ENCODE data around the gene SEM1.
"Not testable (repeated sequence)": the region's sequence is repeated elsewhere in the genome, so short reads cannot be mapped to it uniquely, and the experiment has no call there.

Gene SEM1

DNA sequence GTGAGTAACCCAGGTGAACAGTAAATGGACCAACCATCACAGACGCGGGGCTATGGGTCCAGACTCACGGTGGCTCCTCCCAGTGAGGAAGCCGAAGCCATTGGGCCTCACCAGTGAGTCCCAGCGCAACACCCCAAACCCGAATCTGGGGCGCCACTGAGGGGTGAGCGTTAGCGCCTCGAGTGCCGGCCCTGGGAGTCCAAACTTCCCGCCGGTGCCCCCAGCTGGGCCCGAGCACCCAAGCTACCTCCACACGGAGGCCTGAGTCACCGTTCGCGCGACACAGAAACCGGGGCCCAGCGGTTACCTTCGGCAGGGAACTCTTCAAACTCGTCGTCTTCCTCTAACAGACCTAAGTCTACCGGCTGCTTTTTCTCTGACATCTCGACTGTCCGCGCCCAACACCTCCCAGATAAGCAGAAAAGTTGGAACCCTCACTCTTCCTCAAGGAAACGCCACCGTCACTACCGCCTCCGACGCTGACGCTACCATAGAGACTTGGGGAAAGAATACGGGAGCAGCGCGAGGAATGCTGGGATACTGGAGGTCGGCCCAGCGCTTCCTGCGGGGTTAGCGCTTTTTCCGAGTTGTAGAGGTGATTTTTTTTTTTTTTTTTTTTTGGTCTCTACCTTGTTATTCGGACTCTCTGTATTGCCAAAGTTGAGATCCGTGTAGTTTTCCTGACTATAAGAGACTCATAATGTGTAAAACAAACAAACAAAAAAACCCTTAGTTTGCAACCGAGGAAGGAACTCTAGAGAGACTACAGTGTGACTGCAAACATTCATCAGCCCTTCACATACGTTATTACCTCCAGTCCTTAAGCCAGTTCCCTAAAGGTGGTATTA is at the start of gene SEM1:
TSS of gene SEM1 (minus strand) at position 466 of the 848 bp plus-strand sequence. CDS start at position 383, 83 bp downstream.
- DNase-seq (ENCODE audit: low spot score) = peak; percentile 54

DNA sequence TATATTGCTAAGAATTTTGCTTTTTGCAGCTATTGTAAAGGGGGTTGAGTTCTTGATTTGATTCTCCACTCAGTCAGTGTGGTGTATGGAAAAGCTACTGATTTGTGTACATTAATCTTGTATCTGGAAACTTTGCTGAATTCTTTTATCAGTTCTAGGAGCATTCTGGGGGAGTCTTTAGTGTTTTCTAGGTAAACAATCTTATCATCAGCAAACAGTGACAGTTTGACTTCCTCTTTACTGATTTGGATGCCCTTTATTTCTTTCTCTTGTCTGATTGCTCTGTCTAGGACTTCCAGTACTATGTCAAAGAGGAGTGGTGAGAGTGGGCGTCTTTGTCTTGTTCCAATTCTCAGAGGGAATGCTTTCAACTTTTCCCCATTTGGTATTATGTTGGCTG is 48.2 kb upstream of the SEM1 start:
- DNase-seq (ENCODE audit: low spot score) = not testable (repeated sequence)

DNA sequence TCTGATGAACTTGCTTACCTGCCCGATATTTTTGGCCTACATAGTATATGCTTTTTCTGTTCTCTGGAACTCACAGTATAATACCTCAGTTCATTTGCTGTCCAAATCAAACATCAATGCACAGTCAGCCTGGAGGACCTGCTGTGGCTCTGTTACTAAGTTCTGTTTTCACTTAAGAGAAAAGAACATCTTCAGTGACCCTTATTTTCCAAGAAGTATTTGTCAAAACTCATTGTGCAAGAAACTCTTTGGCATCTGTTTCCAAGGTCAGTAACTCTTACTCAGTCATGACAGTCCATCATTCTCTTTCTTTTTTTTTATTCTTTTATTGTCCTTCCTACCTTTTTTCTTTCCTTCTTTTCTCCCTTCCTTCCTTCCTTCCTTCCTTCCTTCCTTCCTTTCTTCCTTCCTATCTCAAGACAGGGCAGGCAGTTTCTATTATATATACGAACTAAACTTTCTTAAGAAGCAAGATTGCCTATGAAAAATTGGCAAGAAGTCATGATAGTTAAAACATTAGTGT is 37.8 kb upstream of the SEM1 start:
- DNase-seq (ENCODE audit: low spot score) = no peak

DNA sequence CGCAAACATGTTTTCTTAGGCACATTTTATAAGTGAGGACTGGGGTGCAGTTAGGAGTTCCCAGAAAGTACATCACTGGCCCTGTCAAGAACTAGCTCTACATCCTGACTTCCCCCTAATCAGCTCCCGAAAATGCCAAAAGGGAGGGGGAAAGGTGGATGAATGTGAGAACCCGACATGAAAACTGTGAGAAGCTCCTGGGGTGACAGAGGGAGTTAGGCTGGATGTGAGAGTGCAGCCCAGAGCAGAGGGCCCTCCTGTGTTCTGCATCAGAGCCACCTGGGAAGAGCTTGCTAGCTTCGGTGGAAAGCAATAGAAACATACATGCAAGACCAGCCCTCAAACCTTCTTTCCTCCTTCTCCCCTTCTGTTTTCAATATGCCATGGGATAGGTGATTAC is 30.5 kb upstream of the SEM1 start:
- DNase-seq (ENCODE audit: low spot score) = no peak

DNA sequence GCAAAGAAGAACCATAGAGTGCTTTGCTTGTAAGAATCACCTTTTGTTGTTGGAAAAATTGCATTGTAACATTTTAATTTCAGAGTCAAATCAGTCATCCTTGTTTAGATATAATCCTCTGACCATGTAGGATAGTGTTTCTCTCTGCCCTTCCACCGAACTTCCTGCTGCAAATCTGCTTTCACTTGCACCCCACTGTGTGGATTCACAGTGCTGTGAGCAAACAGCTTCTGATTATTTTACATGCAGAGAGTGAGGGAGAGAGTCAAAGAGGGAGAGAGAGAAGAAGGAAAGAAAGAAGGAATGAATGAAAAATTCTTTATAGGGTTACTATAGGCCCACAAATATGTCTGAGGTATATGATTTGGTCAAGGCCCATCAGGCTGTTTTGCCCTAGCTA is 30.0 kb upstream of the SEM1 start:
- no peak for DNase-seq (ENCODE audit: low spot score)

DNA sequence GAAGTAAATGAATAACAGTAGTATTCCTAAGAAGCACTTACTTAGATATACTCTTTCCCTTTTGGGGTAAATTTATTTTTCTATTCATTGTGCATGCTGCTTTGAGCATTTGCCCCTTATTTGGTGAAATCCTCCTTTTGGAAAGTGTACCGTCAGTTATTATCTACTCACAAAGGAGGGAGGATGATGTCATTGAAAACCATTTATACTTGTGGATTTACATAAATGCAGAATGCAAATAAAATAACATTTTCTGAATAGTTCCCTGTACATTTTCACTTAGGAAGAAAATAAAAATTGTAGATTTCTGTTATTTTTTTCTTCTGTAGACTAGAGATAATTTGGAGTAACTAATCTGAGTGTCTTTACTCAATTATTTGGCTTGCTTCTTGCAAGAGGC is 29.5 kb upstream of the SEM1 start:
- no peak for DNase-seq (ENCODE audit: low spot score)

DNA sequence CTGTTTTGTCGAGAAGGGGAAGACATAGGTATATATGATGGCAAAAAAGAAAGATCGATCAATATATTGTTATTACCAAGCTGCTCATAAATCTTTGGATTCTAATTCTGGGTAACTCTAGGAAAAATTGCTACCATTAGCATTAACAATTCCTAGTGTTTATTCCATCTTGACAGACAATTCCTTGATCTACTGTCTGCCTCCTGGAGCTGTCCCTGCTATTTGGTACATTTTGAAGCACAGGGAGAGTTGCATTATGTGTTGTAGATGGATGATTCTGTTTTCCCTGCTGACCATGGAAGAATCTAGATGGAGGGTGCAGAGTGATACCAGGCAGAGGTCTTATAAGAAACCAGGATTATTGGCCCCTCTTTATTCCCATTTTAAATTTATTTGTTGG is 29.1 kb upstream of the SEM1 start:
- DNase-seq (ENCODE audit: low spot score) = no peak

DNA sequence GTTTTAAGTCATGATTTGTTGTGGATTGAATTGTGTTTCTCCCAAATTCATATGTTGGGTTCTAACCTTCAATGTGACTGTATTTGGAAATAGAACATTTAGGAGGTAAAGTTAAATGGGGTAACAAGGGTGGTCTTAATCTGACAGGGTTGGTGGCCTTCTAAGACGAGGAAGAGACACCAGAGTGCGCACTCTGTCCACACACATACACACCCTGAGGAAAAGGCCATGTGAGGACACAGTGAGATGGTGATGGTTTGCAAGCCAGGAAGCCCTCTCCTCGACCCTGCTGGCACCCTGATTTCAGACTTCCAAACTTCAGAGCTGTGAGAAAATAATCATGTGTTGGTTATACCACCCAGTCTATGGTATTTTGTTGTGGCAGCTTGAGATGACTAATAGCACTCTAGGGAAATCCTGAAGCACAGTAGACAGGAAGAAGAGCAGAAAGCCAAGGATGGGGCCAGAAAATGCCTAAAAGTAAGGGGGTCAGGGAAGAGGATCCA is 28.0 kb upstream of the SEM1 start:
- DNase-seq (ENCODE audit: low spot score) = no peak

DNA sequence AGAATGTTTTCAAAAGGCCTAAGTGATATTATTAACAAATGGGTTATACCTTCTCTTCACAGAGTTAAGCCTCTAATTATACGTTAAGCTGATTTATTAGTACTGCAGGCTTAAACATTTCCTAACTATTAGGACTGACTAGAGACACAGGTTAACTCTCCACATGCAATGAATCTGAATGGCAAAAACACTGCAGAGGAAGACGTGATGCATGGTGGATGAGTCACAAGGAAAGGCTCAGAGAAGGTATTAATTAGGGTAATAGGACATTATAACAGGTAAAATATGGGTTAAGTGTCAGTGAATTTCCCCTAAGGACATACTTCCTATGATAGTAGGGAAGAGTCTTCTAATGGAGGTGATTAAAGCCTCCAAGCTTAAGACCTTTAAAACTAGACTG is 24.7 kb upstream of the SEM1 start:
- DNase-seq (ENCODE audit: low spot score) = no peak

DNA sequence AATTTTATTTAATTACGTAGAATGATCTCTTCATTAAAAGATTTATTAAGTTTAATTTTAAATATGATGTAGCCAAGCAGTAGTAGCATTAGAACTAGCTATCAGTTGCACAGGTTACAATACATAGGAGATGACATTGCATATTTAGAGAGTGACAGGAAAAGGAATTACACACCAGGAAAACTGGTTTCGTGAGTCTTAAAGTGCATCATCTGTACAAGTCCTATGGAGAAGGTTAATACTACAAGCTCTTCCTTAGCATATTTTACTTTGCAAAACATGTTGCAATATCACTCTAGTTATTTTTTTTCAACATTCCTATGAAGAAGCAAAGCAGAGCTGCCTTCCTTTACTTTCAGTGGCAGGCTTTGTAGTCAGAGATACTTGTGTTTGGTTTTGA is 20.2 kb upstream of the SEM1 start:
- DNase-seq (ENCODE audit: low spot score) = no peak

DNA sequence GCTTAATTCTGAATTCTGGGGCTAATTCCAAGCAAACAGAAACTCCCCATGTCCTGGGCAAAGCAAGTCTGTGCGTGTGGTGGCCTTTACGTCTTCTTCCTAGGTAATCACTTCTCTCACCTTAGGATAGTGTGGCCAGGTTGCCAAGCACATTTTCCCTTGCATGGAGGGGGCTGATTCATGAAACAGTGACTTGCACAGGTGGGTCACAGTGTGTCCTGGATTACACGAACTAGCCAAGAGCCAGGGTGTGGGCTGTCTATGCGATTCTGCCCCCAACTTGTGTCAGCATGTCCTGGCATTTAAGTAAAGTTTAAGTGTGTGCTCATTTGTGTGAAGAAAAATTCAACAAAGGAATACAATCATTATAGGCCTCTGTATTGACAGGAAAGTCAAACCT is 18.5 kb upstream of the SEM1 start:
- DNase-seq (ENCODE audit: low spot score) = no peak

DNA sequence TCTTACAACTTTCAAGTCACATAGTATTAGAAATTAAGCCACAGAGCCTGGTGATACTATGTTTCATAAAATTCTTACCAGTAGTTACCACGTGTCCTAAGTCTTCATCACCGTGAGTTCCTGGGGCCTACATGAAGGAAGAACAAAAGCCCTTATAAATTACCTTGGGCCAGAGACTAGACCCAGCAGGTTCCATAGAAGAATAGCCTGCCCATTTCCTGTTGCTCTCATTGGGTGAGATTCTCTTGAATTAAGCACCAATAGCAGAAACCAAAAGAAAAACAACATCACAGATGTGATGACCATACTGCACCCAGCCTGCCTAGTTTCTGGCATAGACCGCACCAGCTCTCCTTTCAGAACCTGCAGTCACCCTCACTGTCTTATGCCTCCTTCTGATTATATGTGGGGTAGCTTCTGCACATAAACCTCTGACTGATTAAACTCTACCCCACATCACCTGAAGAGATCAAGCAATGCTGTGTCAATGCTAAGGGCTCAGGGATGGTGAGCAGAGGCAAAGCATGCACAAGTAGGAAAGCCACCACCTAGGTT is 18.0 kb upstream of the SEM1 start:
- no peak for DNase-seq (ENCODE audit: low spot score)

DNA sequence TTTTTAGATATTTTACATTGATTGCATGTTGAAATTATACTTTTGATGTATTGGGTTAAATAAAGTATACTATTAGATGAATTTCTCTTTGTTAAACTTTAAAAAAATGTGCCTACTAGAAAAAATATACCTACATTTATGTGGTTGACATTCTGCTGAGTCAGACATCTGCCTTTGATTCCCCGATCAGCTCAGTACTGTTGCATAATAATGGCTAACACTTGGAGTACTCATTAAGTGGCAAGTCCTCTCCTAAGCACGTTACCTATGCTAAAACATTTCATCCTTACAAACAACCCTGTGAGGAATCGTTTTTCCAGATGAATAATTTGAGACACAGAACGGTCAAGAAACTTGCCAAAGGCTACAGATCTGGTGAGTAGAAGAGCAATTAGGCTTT is 14.0 kb upstream of the SEM1 start:
- no peak for DNase-seq (ENCODE audit: low spot score)

DNA sequence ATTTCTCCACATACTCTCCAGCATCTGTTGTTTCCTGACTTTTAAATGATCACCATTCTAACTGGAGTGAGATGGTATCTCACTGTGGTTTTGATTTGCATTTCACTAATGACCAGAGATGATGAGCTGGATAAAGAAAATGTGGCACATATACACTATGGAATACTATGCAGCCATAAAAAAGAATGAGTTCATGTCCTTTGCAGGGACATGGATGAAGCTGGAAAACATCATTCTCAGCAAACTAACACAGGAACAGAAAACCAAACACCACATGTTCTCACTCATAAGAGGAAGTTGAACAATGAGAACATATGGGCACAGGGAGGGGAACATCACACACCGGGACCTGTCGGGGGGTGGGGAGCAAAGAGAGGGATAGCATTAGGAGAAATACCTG is 13.3 kb upstream of the SEM1 start:
- DNase-seq (ENCODE audit: low spot score) = not testable (repeated sequence)

DNA sequence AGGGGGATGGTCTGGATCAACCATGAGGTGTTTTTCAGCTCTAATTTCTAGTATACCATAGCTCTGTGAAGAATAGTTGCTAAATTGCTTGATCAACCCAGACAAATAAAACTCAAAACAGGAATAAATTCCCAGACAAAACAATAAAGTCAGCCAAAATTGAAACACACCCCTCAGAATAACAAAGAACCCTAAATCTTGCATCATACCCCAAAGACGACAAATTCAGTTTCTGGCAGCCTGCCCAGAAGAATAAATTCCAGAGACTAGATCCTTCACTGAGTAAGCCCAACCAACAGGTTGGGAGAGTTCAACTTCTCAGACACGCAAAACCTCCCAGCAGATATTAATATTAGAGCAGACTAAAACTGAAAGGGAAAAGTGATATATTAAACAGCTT is 11.2 kb upstream of the SEM1 start:
- DNase-seq (ENCODE audit: low spot score) = no peak

DNA sequence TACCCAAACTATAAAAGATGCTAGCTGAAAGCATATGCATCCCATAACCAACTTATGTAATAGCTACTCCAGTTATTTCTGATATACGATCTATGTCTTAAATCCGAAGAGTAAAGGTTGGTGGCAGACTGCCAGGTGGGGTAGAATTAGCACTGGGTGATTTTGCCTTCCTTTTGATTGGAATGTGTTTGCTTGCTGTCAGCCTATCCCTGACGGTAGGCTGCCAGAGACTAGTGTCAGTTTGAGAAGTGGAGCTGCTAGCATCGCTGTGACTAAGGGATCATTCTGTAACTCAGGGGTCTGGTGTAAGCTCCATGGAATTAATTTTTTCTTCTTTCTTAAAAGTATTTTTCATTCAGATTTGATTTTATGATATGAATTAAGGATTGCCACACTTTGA is 9.5 kb upstream of the SEM1 start:
- DNase-seq (ENCODE audit: low spot score) = no peak

DNA sequence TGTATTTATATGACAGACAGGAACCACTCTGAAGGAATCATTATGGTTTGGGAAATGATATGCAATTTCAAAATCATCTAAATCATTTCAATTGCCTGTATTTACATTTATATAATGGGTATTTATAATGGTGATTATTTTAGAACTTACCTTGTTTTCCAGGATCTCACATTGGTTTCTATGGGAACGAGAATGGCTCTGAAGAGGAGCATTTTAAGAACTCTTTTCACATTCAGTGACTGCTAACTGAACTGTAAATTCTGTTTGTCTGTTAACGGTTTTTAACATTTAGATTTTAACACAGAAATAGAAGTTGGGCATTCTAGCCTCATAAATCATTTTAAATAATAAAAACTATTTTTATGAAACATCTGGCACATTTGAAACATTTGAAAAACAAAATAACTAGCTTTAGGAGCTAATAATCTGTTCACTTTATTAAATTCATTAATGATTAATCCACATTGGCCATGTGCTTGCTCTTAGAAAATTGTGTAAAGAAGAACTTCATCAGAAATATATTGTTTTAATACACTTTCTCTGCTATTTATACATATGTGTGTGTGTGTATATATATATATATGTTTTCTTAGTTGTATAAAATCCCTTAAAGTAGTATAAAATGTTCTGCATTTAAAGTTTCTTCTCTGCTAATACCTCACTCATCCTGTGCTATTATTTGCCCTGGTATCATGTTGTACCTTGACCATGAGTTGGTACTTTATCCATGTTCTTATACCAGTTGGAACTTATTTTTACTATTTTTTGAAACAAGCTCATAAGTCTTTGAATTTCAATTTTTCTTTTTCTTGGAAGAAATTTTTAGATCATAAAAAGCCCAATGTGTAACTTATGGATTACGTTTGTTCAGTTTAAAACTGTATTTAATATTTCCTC is 8.7 kb upstream of the SEM1 start:
- no peak for DNase-seq (ENCODE audit: low spot score)

DNA sequence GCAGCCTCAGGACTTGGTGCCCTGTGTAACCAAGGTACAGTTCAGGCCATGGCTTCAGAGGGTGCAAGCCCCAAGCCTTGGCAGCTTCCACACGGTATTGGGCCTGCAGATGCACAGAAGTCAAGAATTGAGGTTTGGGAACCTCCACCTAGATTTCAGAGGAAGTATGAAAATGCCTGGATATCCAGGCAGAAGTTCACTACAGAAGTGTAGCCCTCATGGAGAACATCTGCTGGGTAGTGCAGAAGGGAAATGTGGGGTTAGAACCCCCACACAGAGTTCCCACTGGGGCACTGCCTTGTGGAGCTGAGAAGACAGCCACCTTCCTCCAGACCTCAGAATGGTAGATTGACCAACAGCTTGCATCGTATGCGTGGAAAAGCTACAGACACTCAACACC is 3.4 kb upstream of the SEM1 start:
- DNase-seq (ENCODE audit: low spot score) = no peak

DNA sequence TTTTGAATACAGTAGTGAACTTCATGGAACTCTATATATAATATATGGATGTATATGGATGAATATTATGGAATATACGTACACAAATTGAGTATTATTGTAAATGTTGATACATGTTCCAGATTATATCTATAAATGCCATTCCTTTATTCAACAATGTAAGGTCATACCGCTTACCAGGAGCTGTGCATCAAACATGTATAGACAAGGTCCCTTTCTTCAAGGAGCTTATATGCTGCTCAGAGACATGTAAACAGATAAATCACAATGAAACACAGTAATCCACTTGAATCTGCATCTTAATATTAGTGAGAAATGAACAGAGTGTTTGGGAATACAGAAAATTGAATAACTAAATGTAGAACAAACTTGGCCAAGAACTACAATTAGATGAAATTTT is 898 bp upstream of the SEM1 start:
- DNase-seq (ENCODE audit: low spot score) = no peak

DNA sequence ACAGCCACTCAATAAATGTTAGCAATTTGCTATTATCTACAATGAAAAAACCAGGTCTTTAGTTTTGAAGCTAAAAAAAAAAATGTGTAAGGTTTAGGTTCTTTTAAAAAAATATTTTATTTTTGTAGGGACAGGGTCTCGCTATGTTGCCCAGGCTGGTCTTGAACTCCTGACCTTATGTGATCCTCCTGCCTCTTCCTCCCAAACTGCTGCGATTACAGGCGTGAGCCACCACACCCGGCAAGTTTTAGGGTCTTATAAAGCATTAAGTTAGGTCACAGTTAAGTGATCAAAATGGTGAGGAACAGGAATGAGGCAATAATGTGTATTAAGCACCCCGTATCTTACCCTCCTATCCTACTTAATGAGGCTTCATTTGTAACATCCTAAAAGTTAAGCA is 774 bp downstream of the SEM1 start:
- DNase-seq (ENCODE audit: low spot score) = no peak

DNA sequence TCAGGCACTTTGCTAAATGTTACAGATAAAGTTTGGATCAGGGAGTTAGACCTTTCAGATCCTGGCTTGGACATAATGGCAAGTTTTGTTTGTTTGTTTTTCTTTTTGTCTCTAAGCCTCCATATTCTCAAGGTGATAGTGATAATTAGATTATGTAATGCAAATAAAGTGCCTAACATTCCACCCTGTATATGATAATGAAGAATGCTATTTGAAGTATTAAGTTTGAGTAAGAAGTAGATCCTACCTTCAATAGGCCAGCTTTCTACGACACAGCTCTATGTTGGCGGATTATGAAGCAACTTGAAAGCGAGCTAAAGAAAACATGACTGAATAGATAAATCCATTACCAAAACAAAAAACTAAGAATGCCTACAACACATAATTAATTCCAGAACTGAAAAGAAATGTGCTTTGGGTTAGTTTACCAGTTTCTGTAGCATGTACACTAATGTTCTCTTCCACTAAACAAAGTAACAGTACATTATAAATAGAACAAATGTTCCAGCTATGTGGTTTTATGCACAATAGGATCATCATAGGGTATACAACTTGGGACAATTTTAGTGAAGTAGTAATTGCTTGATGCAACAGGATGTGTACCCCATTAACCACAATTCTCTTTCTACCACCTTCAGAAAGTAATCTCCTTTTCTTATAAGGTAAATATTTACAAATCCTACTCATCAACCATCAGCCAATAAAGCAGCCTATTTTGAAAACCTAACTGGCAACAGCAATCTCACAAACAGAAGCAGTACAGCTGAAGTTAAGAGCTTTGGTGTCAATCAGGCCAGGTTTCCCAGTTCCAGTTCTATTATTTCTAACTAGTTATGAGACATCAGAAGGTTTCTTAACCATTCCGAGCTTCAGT is 1.5 kb downstream of the SEM1 start:
- no peak for DNase-seq (ENCODE audit: low spot score)

DNA sequence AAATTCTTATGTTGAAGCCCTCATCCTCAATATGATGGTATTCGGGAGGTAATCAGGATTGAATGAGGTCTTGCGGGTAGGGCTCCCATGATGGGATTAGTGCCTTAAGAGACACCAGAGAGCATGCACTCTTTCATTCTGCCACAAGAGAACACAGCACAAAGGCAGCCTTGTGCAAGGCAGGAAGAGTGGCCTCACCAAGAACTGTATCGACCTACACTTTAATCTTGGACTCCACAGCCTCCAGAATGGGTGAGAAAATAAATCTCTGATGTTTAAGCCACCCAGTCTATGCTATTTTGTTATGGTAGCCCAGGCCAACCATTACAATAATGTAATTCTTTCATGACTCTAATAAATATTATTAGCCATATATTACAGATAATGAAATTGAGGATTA is 8.4 kb downstream of the SEM1 start:
- no peak for DNase-seq (ENCODE audit: low spot score)

Data from CD4-positive, alpha-beta T cell treated with Interleukin-6 at 100 ng/mL for 8 hours (primary cell).